ENCODE data around the gene B4GALNT2.

GRCh38 chr17:49086649-49087048, 45.9 kb upstream of the B4GALNT2 start:
- TF ChIP-seq CTCF (IDR thresholded peaks at IDR 0.05) (no peak), POLR2A (IDR thresholded peaks at IDR 0.05) (no peak), POLR2AphosphoS5 (IDR thresholded peaks at IDR 0.05) (no peak)
